ENCODE measurements around the gene TLE2. TPM values are rescaled to one million over a fixed set of nuclear protein-coding genes. Genes with fewer than 3 reads are reported as not detected.
A peak's percentile ranks its signal among the peaks of the same experiment; 100 is the strongest.

The TLE2 gene
- total RNA-seq, 1 donor from 2014 or later = 13.7 TPM

- H3K4me3 Mint-ChIP-seq (ENCODE audit: unreplicated experiment) = peak within 1 kb of the TSS; percentile 74
- peak; percentile 8 for TF ChIP-seq CTCF (IDR thresholded peaks at IDR 0.05)
- peaks cover 12% of the 10 kb centered on the region for H3K4me1 Mint-ChIP-seq (ENCODE audit: low read depth)
- no peak for DNase-seq (ENCODE audit: low spot score)
- H3K27ac Mint-ChIP-seq (ENCODE audit: unreplicated experiment) = peak within 1 kb of the TSS; percentile 22
- H3K9me3 Mint-ChIP-seq (ENCODE audit: low read depth) = no peaks in the 10 kb centered on the region
- no peaks in the 10 kb centered on the region for H3K27me3 Mint-ChIP-seq (ENCODE audit: low read depth)
- peaks cover 7% of the 10 kb centered on the region for H3K36me3 Mint-ChIP-seq (ENCODE audit: low read depth)
Measured at GRCh38 chr19:3062165-3063105, 33.4 kb upstream of the TLE2 start, which contains the start of gene TLE5. TSS of gene TLE5 (minus strand) at chr19:3062495. CDS start at chr19:3062200, 295 bp downstream.

- Mint-ChIP-seq H3K4me3 (ENCODE audit: unreplicated experiment) (peak overlapping the region; percentile 68), H3K9me3 (ENCODE audit: low read depth) (no peaks in the 10 kb centered on the region), H3K36me3 (ENCODE audit: low read depth) (peaks cover 10% of the 10 kb centered on the region), H3K4me1 (ENCODE audit: low read depth) (peaks cover 13% of the 10 kb centered on the region), H3K27me3 (ENCODE audit: low read depth) (no peaks in the 10 kb centered on the region), H3K27ac (ENCODE audit: unreplicated experiment) (no peak overlapping the region)
- DNase-seq (ENCODE audit: low spot score) = no peak
- peak; percentile 66 for TF ChIP-seq CTCF (IDR thresholded peaks at IDR 0.05)
Measured at GRCh38 chr19:3061182-3062161, 32.4 kb upstream of the TLE2 start.

- H3K4me3 Mint-ChIP-seq (ENCODE audit: unreplicated experiment) = peak overlapping the region; percentile 68
- no peak for TF ChIP-seq CTCF (IDR thresholded peaks at IDR 0.05)
- H3K27me3 Mint-ChIP-seq (ENCODE audit: low read depth) = no peaks in the 10 kb centered on the region
- peak overlapping the region; percentile 17 for H3K27ac Mint-ChIP-seq (ENCODE audit: unreplicated experiment)
- H3K9me3 Mint-ChIP-seq (ENCODE audit: low read depth) = no peaks in the 10 kb centered on the region
- H3K36me3 Mint-ChIP-seq (ENCODE audit: low read depth) = peaks cover 10% of the 10 kb centered on the region
- DNase-seq (ENCODE audit: low spot score) = no peak
- peaks cover 14% of the 10 kb centered on the region for H3K4me1 Mint-ChIP-seq (ENCODE audit: low read depth)
Measured at GRCh38 chr19:3060857-3061181, 31.7 kb upstream of the TLE2 start.

DNA sequence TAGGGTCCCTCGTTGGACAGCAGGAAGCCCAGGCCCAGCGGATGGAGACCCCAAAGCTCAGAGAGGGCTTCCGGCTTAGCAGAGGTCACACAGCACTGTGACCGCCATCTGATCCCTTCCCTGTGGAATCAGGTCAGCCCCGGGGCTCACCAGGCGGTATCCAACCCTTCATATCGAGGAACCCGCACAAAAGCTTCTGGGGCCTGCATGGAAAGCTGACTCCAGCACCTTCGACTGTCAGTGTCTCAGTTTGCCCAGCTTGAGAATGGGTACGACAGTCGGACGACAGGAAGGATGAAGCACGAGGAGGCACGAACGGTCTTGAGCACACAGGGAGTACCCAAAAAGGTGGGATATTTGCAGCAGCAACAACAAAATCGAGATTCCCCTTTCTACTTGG, 30.6 kb upstream of the TLE2 start:
- H3K9me3 Mint-ChIP-seq (ENCODE audit: low read depth) = no peaks in the 10 kb centered on the region

More for the DNA sequence above, 30.6 kb upstream of the TLE2 start:
- H3K4me3 Mint-ChIP-seq (ENCODE audit: unreplicated experiment) = no peak overlapping the region
- peaks cover 18% of the 10 kb centered on the region for H3K4me1 Mint-ChIP-seq (ENCODE audit: low read depth)
- DNase-seq (ENCODE audit: low spot score) = no peak
- TF ChIP-seq CTCF (IDR thresholded peaks at IDR 0.05) = no peak
- peaks cover 17% of the 10 kb centered on the region for H3K36me3 Mint-ChIP-seq (ENCODE audit: low read depth)
- no peak overlapping the region for H3K27ac Mint-ChIP-seq (ENCODE audit: unreplicated experiment)
- H3K27me3 Mint-ChIP-seq (ENCODE audit: low read depth) = no peaks in the 10 kb centered on the region

All from chondrocyte (in vitro differentiated cells).